T-helper 1 cell treated with Interleukin-12 subunit alpha and Interleukin-12 subunit beta and Interleukin-4 antibody, amounts not matched to agents 30 ng/mL and 1 ng/mL, for 36 hours (primary cell): ENCODE measurements around the gene SMARCD3. TPM values are rescaled to one million over a fixed set of nuclear protein-coding genes. Genes with fewer than 3 reads are reported as not detected.

Source experiments
- intact Hi-C: fragments of 100-400 bp; cut with micrococcal nuclease; formaldehyde crosslinking; loops from one replicate; pipeline ENCODE4 v1.15.1; 2024
- total RNA-seq: library from RNA; stranded (reverse); gene quantifications from 2 replicates; pipeline ENCODE4 v1.2.3, GENCODE V29; 2022

SMARCD3 gene
- total RNA-seq, 1 donor from 2014 or later: 4.0 TPM

DNA sequence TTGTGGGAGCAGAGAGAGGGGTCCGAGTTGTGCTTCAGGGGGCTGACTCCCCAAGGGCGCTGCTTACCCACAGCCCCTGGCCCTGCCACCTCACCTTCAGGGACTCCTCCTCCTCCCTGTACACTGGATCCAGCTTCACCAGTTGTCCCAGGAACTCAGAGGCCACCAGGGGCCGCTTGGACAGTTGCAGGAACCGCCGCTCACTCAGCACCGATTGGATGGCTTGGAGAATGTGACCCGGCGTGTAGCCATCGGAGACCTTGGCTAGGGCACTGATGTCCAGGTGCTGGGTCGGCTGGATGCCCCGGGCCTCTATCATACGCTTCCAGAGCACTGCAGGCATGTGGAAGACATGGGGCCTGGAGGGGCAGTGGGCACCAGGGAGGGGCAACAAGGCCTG, 57.0 kb downstream of the SMARCD3 start:
- intact Hi-C loops: no loop called here

DNA sequence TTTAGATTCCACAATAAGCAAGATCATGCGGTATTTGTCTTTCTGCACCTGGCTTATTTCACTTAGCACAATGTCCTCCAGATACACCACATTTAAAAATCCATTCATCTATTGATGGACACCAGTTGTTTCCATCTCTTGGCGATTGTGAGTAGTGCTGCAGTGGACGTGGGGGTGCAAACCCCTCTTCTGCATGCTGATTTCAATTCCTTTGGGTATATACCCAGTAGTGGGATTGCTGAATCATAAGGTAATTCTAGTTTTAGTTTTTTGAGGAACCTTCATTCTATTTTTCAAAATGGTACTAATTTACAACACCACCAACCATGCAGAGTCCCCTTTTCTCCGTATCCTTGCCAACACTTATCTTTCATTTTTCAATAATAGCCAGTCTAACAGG, 59.5 kb downstream of the SMARCD3 start:
- intact Hi-C loops: no loop called here

Other genes with a start within 250 kb of the SMARCD3 start
- 6.9 and 7.2 TPM in 2 replicates for gene ATG9B, start 224.2 kb downstream of the SMARCD3 start, total RNA-seq
- gene ABCB8, start 220.2 kb downstream of the SMARCD3 start, total RNA-seq: 53.8 and 64.4 TPM in 2 replicates
- gene ASIC3, start 200.2 kb downstream of the SMARCD3 start, total RNA-seq: 4.5 and 5.4 TPM in 2 replicates
- 20.0 and 20.1 TPM in 2 replicates for gene CDK5, start 190.8 kb downstream of the SMARCD3 start, total RNA-seq
- gene SLC4A2, start 189.1 kb downstream of the SMARCD3 start, total RNA-seq: 132 and 137 TPM in 2 replicates
- 91.8 and 95.8 TPM in 2 replicates for gene FASTK, start 167.9 kb downstream of the SMARCD3 start, total RNA-seq
- 55.1 and 65.4 TPM in 2 replicates for gene TMUB1, start 165.2 kb downstream of the SMARCD3 start, total RNA-seq
- gene AGAP3, start 162.2 kb downstream of the SMARCD3 start, total RNA-seq: 24.5 and 25.4 TPM in 2 replicates
- not detected in 2 replicates for gene GBX1, start 81.0 kb downstream of the SMARCD3 start, total RNA-seq
- not detected in 2 replicates for gene ASB10, start 61.4 kb downstream of the SMARCD3 start, total RNA-seq
- 0.66 TPM in 1 of 2 replicates, not detected in the other for gene H2BK1, start 38.2 kb downstream of the SMARCD3 start, total RNA-seq
- 43.3 and 47.8 TPM in 2 replicates for gene ABCF2, start 21.5 kb downstream of the SMARCD3 start, total RNA-seq
- gene CHPF2, start 16.2 kb downstream of the SMARCD3 start, total RNA-seq: 50.6 and 51.9 TPM in 2 replicates
- 65.0 and 66.5 TPM in 2 replicates for gene NUB1, start 93.1 kb upstream of the SMARCD3 start, total RNA-seq
- not detected in 2 replicates for gene WDR86, start 161.3 kb upstream of the SMARCD3 start, total RNA-seq
- not detected in 2 replicates for gene CRYGN, start 191.4 kb upstream of the SMARCD3 start, total RNA-seq